DOHH2 (cell line): Measurements from ENCODE around the gene ETFA.

Source experiments
- EZH2phosphoT487 ChIP-seq: fragments of 200-600 bp; sonication (generic); IDR thresholded peaks from 2 replicates; pipeline ENCODE4 v1.6.1; 2017; ENCODE audit warnings: borderline replicate concordance, mild to moderate bottlenecking, antibody characterized with exemption, low read length, moderate library complexity, mixed read lengths
- TF ChIP-seq, protein P1 (sequence below): fragments of 200-600 bp; sonication (generic); IDR thresholded peaks from one replicate; pipeline ENCODE4 v1.5.1; 2014; ENCODE audit warnings: antibody characterized with exemption, mild to moderate bottlenecking, low read depth, low read length; ENCODE audit not compliant: poor library complexity, severe bottlenecking

DNA sequence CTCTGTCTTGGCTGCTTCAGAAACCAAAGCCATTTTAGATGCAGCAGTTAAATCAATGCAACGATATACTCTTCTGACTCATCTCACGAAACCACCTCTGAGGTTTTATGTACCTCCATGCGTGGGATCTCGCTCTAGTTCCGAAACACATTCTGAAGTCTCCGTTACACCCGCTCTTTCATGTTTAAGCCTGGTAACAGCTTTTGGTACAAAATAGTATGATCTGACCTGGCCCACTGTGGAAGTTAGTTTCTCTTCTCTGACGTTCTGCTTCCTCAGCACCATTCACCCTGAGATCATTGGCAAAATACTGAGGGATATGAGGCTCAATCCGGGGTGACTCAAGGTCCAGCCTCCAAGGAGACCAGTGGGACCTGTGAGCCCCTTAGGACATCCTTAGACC is 129.6 kb downstream of the ETFA start:
- no peak for TF ChIP-seq EZH2phosphoT487
- TF ChIP-seq, protein P1, sequence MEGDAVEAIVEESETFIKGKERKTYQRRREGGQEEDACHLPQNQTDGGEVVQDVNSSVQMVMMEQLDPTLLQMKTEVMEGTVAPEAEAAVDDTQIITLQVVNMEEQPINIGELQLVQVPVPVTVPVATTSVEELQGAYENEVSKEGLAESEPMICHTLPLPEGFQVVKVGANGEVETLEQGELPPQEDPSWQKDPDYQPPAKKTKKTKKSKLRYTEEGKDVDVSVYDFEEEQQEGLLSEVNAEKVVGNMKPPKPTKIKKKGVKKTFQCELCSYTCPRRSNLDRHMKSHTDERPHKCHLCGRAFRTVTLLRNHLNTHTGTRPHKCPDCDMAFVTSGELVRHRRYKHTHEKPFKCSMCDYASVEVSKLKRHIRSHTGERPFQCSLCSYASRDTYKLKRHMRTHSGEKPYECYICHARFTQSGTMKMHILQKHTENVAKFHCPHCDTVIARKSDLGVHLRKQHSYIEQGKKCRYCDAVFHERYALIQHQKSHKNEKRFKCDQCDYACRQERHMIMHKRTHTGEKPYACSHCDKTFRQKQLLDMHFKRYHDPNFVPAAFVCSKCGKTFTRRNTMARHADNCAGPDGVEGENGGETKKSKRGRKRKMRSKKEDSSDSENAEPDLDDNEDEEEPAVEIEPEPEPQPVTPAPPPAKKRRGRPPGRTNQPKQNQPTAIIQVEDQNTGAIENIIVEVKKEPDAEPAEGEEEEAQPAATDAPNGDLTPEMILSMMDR, result no peak
